Measurements from ENCODE around the gene C12orf60. TPM values are rescaled to one million over a fixed set of nuclear protein-coding genes. Genes with fewer than 3 reads are reported as not detected.
A peak's percentile ranks its signal among the peaks of the same experiment; 100 is the strongest.
"Not testable (repeated sequence)": the region's sequence is repeated elsewhere in the genome, so short reads cannot be mapped to it uniquely, and the experiment has no call there.

C12orf60 gene, protein sequence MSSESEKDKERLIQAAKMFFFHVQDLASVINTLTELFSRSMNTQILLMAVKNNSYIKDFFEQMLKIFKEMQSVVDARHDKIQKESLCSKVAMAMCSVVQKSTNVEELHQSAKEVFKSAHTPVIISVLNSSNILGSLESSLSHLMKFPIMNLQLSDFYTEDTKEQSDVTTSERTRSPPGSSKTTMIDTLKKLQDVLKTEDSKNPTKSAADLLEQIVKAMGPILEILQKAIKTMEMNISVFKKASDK
- polyA plus RNA-seq (ENCODE audit: low read depth in 6 of 6): 1 to 10 TPM in 5 of 6 donors, not detected in 1; 1.1 to 1.9 (median 1.6) TPM

DNA sequence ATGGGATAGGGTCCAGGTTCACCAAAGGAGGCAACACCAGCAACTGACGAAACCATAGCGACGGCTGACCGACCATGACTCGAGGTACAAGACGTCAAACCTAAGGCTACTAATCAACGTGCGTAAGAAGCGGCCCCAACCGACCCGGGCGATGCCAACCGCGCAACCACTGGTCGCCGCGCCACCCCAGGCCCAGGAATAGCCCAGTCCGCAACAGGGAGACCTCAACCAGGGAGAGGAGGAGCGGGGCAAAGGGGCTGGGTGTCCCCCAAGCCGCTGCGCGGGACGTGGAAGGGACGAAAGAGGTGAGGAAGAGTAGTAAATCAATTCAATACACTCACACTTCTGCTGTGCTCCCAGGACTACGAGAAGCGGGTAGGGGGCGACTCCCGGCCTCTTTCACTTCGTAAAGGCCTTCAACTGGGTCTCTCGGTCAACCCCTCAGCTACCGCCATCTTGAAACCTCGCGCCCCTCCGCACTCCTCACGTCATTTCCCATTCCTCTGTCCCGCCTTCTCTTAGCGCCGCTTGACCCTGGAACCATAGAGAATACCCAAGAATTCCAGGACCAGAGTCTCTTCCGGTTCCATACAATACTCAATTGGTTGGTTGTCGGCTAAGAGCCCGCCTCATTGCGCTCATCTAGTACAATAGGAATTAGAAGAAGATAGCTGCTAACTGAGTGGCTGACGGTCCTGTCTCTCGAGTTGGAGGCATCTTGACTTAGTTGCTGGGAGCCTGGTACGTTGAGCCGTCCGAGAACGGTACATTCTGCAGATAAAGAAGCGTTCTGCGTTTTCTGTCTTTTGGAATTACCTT, at the start of gene C12orf60, which contains the start of gene WBP11:
Gene C12orf60 (plus strand): TSS at position 660 of the 819 bp plus-strand sequence. CDS start 19,266 bp downstream, outside the sequence.
Gene WBP11 (minus strand): TSS at position 468 of the 819 bp plus-strand sequence. CDS start 2,095 bp downstream, outside the sequence.
- Mint-ChIP-seq H3K27me3 (no peaks in the 10 kb centered on the region), H3K4me3 (no peak within 1 kb of the TSS), H3K9me3 (no peaks in the 10 kb centered on the region), H3K4me1 (peaks cover 0 to 16% (median 7%) of the 10 kb centered on the region in 3 donors), H3K27ac (no peak within 1 kb of the TSS), H3K36me3 (peaks cover 13 to 14% of the 10 kb centered on the region in 2 donors)
- ATAC-seq (ENCODE audit: low read depth in 2 of 2) (peak; percentile 81), DNase-seq (peak; percentile 91)

DNA sequence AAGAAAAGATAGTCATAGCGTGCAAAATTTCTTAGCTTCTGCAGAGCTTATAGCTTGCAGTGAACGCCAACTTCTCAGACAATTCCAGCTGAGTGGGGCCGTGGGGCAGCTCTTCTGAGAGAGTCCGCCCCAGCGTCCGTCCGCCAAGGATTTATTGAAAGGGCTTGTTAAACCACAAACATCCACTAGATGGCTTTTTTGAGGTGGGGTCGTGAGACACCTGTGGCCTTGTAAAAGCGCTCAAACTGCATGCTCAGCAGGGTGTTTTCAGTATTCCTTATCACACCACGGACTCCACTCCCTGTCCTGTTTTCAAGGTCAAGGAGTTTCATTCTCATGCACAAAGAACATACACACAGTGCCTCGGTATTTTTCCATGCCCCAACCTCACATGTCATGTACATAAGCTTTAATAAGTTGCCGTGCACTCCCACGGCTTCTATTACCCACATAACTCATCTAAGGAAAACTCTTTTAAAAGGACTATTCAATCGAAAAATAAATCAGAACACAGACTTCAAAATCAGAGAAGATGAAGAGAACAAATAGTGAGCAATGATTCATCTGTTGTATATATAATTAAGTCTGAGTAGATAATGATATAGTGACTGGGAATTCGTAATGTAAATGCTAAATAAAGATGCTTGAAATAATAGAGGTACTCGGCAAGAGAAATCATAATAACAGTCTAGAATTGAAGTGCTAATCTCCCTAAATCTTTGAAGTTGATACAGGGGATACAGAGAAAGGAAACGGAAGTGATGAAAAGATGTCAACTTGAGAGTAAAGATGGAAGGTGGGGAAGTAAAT, 46.9 kb upstream of the C12orf60 start:
- Mint-ChIP-seq H3K27ac (peak overlapping the region in 1 of 6 donors; percentile 43), H3K27me3 (no peaks in the 10 kb centered on the region), H3K9me3 (peaks cover 6 to 13% (median 7%) of the 10 kb centered on the region in 7 donors), H3K4me3 (no peak overlapping the region), H3K36me3 (peaks cover 5 to 25% of the 10 kb centered on the region in 2 donors), H3K4me1 (peaks cover 6 to 19% (median 15%) of the 10 kb centered on the region in 3 donors)
- ATAC-seq (ENCODE audit: low read depth in 2 of 2): no peak
- DNase-seq: no peak

DNA sequence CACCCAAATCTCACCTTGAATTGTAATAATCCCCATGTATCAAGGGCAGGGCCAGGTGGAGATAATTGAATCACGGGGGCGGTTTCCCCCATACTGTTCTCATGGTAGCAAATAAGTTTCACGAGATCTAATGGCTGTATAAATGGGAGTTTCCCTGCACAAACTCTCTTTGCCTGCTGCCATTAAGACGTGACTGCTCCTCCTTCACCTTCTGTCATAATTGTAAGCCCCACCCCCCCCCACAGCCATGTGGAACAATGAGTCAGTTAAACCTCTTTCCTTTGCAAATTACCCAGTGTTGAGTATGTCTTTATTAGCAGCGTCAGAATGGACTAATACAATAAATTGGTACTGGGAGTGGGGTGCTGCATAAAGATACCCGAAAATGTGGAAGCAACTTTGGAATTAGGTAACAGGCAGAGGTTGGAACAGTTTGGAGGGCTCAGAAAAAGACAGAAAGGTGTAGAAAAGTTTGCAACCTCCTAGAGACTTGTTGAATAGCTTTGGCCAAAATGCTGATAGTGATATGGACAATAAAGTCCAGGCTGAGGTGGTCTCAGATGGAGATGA, 43.7 kb upstream of the C12orf60 start:
- not testable (repeated sequence) for H3K27me3 Mint-ChIP-seq; DNase-seq; ATAC-seq (ENCODE audit: low read depth in 2 of 2)
- peak overlapping the region in 1 of 8 donors; percentile 29 for H3K4me3 Mint-ChIP-seq
- peaks cover 12 to 28% (median 18%) of the 10 kb centered on the region in 3 donors for H3K4me1 Mint-ChIP-seq
- peaks cover 6 to 18% (median 11%) of the 10 kb centered on the region in 7 donors for H3K9me3 Mint-ChIP-seq
- H3K36me3 Mint-ChIP-seq: peaks cover 10 to 38% of the 10 kb centered on the region in 2 donors
- peak overlapping the region in 1 of 6 donors; percentile 7 for H3K27ac Mint-ChIP-seq

DNA sequence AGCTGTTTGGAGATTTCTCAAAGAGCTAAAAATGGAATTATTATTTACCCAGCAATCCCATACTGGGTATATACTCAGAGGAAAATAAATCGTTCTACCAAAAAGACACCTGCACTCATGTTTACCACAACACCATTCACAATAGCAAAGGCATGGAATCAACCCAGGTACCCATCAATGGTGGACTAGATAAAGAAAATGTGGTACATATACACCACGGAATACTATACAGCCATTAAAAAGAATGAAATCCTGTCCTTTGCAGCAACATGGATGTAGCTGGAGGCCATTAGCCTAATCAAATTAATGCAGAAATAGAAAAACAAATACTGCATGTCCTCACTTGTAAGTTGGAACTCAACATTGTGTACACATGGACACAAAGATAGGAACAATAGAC, 38.1 kb upstream of the C12orf60 start:
- Mint-ChIP-seq H3K4me1 (peaks cover 15 to 51% (median 44%) of the 10 kb centered on the region in 3 donors), H3K27me3 (no peaks in the 10 kb centered on the region), H3K4me3 (peak overlapping the region in 1 of 8 donors; percentile 20), H3K27ac (no peak overlapping the region), H3K36me3 (peaks cover 35 to 51% of the 10 kb centered on the region in 2 donors), H3K9me3 (peaks cover 5 to 35% (median 20%) of the 10 kb centered on the region in 7 donors)
- DNase-seq: no peak
- no peak for ATAC-seq (ENCODE audit: low read depth in 2 of 2)

DNA sequence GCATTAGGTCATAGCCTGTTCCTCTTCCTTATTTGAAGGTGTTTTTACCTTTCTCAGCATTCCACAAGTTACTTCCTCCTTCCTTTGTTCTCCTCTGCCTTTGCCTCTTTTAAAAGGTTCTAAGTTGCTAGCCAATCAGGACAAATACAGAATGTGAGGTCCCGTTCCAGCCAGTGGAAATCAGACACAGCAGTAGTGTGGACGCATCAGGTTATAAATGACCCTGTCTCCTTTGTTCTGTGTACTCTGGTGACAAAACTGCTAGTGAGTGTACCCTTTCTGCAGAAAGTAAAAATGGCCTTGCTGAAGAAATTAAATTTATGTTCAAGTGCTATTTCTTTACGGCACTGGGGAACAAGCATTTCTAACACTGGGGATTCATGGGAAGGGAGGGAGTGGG, 37.5 kb upstream of the C12orf60 start:
- peaks cover 20 to 51% (median 46%) of the 10 kb centered on the region in 3 donors for H3K4me1 Mint-ChIP-seq
- not testable (repeated sequence) for H3K4me3 Mint-ChIP-seq; ATAC-seq (ENCODE audit: low read depth in 2 of 2); H3K27ac Mint-ChIP-seq; H3K27me3 Mint-ChIP-seq; DNase-seq
- H3K36me3 Mint-ChIP-seq: peaks cover 35 to 48% of the 10 kb centered on the region in 2 donors
- H3K9me3 Mint-ChIP-seq: peaks cover 5 to 35% (median 20%) of the 10 kb centered on the region in 7 donors

DNA sequence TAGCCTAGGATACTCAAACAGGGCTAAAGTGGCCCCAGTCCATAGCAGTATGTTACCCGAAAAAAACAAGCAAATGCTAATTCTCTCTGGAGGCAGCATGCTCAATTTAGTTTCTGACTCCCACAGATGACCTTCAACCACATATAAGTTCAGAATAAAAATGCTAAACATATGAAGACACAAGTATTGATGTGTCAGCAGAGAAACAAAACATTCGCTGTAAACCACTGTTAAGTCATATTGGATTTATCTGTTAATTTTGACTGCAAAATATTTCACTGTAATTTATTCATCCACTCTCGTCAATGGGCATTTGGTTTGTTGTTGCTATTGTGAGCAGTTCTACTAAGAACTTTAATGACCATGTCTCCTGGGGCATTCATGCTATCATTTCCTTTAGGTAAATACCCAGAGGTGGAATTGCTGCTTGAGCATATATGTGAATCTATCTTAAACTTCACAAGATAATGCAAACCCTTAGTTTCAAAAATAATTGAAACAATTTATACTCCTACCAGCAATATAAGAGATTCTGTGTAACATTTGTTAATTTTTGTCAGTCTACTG, 36.7 kb upstream of the C12orf60 start:
- Mint-ChIP-seq H3K27ac (peak overlapping the region in 3 of 6 donors; percentile 44 to 98 (median 54)), H3K4me3 (peak overlapping the region in 4 of 8 donors; percentile 5 to 73 (median 65)), H3K36me3 (peaks cover 28 to 41% of the 10 kb centered on the region in 2 donors), H3K27me3 (no peaks in the 10 kb centered on the region), H3K4me1 (peaks cover 25 to 54% (median 50%) of the 10 kb centered on the region in 3 donors), H3K9me3 (peaks cover 5 to 28% (median 18%) of the 10 kb centered on the region in 7 donors)
- DNase-seq (no peak), ATAC-seq (ENCODE audit: low read depth in 2 of 2) (no peak)

DNA sequence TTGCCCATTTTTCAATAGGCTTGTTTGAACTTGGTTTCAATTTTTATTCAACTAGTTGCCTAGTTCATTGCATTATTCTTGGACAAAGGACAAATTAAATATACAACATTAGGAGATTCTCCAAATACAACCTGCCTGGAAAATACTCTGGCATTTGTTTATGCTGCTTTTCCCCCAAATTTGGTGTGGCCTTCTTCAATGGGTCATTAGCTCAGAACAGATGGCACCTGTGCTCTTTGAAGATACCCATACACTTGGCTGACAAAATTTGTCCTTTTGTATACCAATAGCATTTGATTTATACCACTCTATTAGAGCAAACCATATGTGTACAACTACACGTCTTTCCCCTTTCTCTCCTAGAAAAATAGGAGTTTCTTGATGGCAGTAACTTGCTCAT, 35.9 kb upstream of the C12orf60 start:
- Mint-ChIP-seq H3K36me3 (peaks cover 25 to 36% of the 10 kb centered on the region in 2 donors), H3K4me3 (peak overlapping the region in 3 of 8 donors; percentile 11 to 96 (median 75)), H3K27ac (peak overlapping the region in 3 of 6 donors; percentile 39 to 100 (median 98)), H3K9me3 (peaks cover 5 to 26% (median 17%) of the 10 kb centered on the region in 7 donors), H3K4me1 (peaks cover 31 to 59% (median 50%) of the 10 kb centered on the region in 3 donors), H3K27me3 (no peaks in the 10 kb centered on the region)
- no peak for ATAC-seq (ENCODE audit: low read depth in 2 of 2)
- DNase-seq: no peak

DNA sequence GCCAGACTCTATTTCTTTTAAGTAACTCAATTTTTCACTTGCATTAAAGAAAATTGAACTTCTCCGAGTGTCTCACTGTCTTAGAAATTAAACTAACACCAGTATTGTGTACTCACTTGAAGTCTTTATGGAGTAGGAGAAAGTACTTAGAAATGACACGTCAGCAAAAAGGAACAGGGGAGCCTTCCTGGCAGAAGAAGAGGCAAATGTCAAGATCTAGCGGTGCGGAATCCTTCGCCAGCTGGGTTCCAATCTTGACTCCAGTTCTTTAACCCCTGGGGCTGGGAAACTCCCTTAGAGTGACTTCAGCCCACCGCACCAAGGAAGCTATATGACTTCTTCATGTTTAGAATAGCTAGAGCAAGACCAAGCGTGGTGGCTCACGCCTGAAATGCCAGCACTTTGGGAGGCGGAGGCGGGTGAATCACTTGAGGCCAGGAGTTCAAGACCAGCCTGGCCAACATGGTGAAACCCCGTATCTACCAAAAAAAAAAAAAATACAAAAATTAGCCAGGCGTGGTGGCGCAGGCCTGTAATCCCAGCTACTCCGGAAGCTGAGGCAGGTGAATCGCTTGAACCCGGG, 34.6 kb upstream of the C12orf60 start:
- ATAC-seq (ENCODE audit: low read depth in 2 of 2) (no peak), DNase-seq (peak; percentile 23)
- Mint-ChIP-seq H3K36me3 (peaks cover 25 to 32% of the 10 kb centered on the region in 2 donors), H3K27me3 (no peaks in the 10 kb centered on the region), H3K4me1 (peaks cover 31 to 69% (median 52%) of the 10 kb centered on the region in 3 donors), H3K4me3 (peak overlapping the region; percentile 93 to 100 (median 97)), H3K9me3 (peaks cover 5 to 26% (median 17%) of the 10 kb centered on the region in 7 donors), H3K27ac (peak overlapping the region; percentile 98 to 100 (median 100))

DNA sequence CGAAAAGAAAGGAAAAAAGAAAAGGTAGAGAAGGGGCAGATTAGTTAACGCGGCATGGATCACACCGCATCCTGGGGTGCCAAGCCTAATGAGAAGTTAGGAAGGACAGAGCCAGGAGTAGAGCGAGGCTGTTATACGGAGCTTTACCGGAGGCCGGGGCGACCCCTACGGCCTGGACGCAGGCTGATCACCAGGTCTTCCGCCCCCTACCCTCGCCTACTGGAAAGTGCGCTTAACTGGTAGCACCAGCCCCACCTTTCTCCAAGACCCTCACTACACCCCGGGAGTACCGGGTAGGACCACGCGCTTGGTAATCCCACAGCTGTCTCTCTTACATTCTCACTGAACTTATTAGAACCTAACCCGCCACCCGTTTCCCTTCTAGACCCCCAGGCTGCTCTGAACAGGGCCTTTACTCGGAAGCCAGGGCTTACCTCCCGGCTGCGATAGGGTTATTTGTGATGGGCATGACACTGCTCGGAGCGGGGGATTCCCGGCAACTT, 34.0 kb upstream of the C12orf60 start:
- Mint-ChIP-seq H3K36me3 (peaks cover 25 to 28% of the 10 kb centered on the region in 2 donors), H3K27me3 (no peaks in the 10 kb centered on the region), H3K4me3 (peak overlapping the region; percentile 93 to 100 (median 97)), H3K27ac (peak overlapping the region; percentile 98 to 100 (median 100)), H3K9me3 (peaks cover 5 to 26% (median 17%) of the 10 kb centered on the region in 7 donors), H3K4me1 (peaks cover 37 to 72% (median 55%) of the 10 kb centered on the region in 3 donors)
- no peak for DNase-seq
- peak; percentile 2 for ATAC-seq (ENCODE audit: low read depth in 2 of 2)

DNA sequence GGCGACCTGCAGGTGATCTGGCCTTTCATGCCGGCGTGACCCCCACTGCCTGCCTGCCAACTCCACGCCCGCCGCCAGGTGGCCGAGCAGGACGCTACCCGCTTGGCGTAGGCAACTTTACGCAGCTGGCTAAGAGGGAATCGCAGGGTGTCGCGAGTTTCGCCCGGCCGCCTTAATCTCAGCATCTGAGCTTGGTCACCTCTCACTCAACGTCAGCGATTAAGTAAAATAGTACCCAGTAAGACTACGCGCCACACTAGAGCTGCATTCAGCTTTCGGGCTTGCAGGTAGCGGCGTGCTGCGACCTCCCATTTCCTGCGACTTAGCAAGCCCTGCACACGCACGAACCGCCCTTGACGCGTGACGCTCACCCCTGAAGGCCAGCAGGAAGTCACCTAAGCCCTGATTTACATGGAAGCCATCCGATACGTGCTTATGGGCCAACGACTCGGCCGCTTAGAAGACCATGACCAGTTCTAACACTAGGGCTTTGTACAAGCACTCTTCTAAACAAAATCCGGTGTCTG, 33.4 kb upstream of the C12orf60 start:
- peak overlapping the region; percentile 93 to 100 (median 97) for H3K4me3 Mint-ChIP-seq
- H3K27ac Mint-ChIP-seq: peak overlapping the region; percentile 98 to 100 (median 100)
- peaks cover 42 to 73% (median 60%) of the 10 kb centered on the region in 3 donors for H3K4me1 Mint-ChIP-seq
- ATAC-seq (ENCODE audit: low read depth in 2 of 2): peak; percentile 60
- no peaks in the 10 kb centered on the region for H3K27me3 Mint-ChIP-seq
- peaks cover 25 to 27% of the 10 kb centered on the region in 2 donors for H3K36me3 Mint-ChIP-seq
- peaks cover 5 to 24% (median 17%) of the 10 kb centered on the region in 7 donors for H3K9me3 Mint-ChIP-seq
- peak; percentile 94 for DNase-seq
